HCT116 (cell line): Measurements from ENCODE around the gene ETF1. TPM values are rescaled to one million over a fixed set of nuclear protein-coding genes. Genes with fewer than 3 reads are reported as not detected.
A peak's percentile ranks its signal among the peaks of the same experiment; 100 is the strongest.

ENCODE experiments used
- ATAC-seq: fragments of 200-7000 bp; cut with Tn5 transposase; 2 replicates; pipeline ENCODE4 v1.9.1; 2020; ENCODE audit warnings: mild to moderate bottlenecking, moderate library complexity
- BruUV-seq: library from RNA; stranded (reverse); fragments of 400-500 nt; replicated peaks from 2 replicates; lab custom pipeline; 2021; lab: Mats Ljungman, UMichigan
- CTCF ChIA-PET: fragments of 300-600 bp; sonication (Branson Sonifier 250); formaldehyde crosslinking; loops from one replicate; lab custom pipeline; 2021; ENCODE audit warnings: antibody characterized with exemption; lab: Charles Lee
- POLR2A ChIA-PET: fragments of 300-600, 350-600 bp; sonication (Branson Sonifier 250); formaldehyde crosslinking; loops from one replicate; lab custom pipeline; 2021; ENCODE audit warnings: antibody characterized with exemption; lab: Charles Lee
- RAD21 ChIA-PET, 2 experiments: fragments of 300-600 bp; sonication (Branson Sonifier 250); formaldehyde crosslinking; loops; one replicate each; lab custom pipeline; 2023; ENCODE audit warnings: low total read pairs in 2 of 2; ENCODE audit not compliant: uncharacterized antibody in 2 of 2, unreplicated experiment in 2 of 2, low non-redundant PET in 1 of 2; lab: Charles Lee
- DNase-seq: peaks from one replicate; pipeline ENCODE4 v3.0.0-alpha.2; 2010; ENCODE audit warnings: low read depth, low spot score
- H2AFZ ChIP-seq: fragments of 200-600 bp; shearing (Covaris generic), sonication (generic); 2 replicates; pipeline ENCODE4 v1.6.1; 2017; ENCODE audit warnings: low read depth, mixed run types, mixed read lengths, antibody characterized with exemption, low read length; ENCODE audit not compliant: poor library complexity, severe bottlenecking
- H3K27ac ChIP-seq: 2 replicates; pipeline ENCODE4 v1.5.1; 2012; ENCODE audit warnings: low read depth, low read length
- H3K27me3 ChIP-seq: fragments of 200-600 bp; sonication (generic); 2 replicates; pipeline ENCODE4 v1.6.1; 2016; ENCODE audit warnings: mixed run types, low read length, mixed read lengths; ENCODE audit not compliant: insufficient read depth
- H3K36me3 ChIP-seq, 2 experiments: fragments of 200-500 bp in 1 of 2; fragments of 200-600 bp in 1 of 2; sonication (Bioruptor generic) in 1 of 2; sonication (generic) in 1 of 2; 2 replicates each; pipeline versions ENCODE4 v1.5.1 to v1.6.1; 2014 to 2016; ENCODE audit warnings: low read length in 2 of 2, inconsistent platforms in 1 of 2, mixed read lengths in 1 of 2, mixed run types in 1 of 2; ENCODE audit not compliant: insufficient read depth in 2 of 2, control insufficient read depth in 1 of 2
- H3K4me1 ChIP-seq, 2 experiments: fragments of 200-600 bp in 1 of 2; sonication (generic) in 1 of 2; 2 replicates each; pipeline versions ENCODE4 v1.5.1 to v1.6.1; 2012 to 2017; ENCODE audit warnings: low read length in 2 of 2, inconsistent platforms in 1 of 2, mild to moderate bottlenecking in 1 of 2, mixed read lengths in 1 of 2, mixed run types in 1 of 2, moderate library complexity in 1 of 2; ENCODE audit not compliant: insufficient read depth in 2 of 2, control insufficient read depth in 1 of 2
- H3K4me2 ChIP-seq: fragments of 200-600 bp; sonication (generic); 2 replicates; pipeline ENCODE4 v1.6.1; 2017; ENCODE audit warnings: mixed run types, low read length, mixed read lengths
- H3K4me3 ChIP-seq, 2 experiments: fragments of 200-600 bp in 1 of 2; sonication (generic) in 1 of 2; replicated peaks in 1 of 2; 2 replicates each; pipeline ENCODE4 v1.5.1; 2011 to 2016; ENCODE audit warnings: low read length in 2 of 2, control low read depth in 1 of 2, low read depth in 1 of 2, mild to moderate bottlenecking in 1 of 2, mixed read lengths in 1 of 2, mixed run types in 1 of 2
- H3K79me2 ChIP-seq: fragments of 200-600 bp; sonication (generic); 2 replicates; pipeline ENCODE4 v1.6.1; 2017; ENCODE audit warnings: mild to moderate bottlenecking, mixed run types, low read length, moderate library complexity, mixed read lengths; ENCODE audit not compliant: insufficient read depth
- H3K9ac ChIP-seq: fragments of 200-600 bp; sonication (generic); 2 replicates; pipeline ENCODE4 v1.6.1; 2016; ENCODE audit warnings: low read length, mixed read lengths
- H3K9me2 ChIP-seq: fragments of 200-600 bp; sonication (generic), shearing (Covaris generic); 2 replicates; pipeline ENCODE4 v1.6.1; 2017; ENCODE audit warnings: mixed run types, mild to moderate bottlenecking, moderate library complexity; ENCODE audit not compliant: insufficient read depth
- H3K9me3 ChIP-seq, 2 experiments: fragments of 200-500 bp in 1 of 2; fragments of 200-600 bp in 1 of 2; sonication (Bioruptor generic) in 1 of 2; sonication (generic) in 1 of 2; 2 replicates each; pipeline ENCODE4 v1.6.1; 2014 to 2017; ENCODE audit warnings: low read length in 2 of 2, mixed read lengths in 2 of 2, inconsistent platforms in 1 of 2, low read depth in 1 of 2, mild to moderate bottlenecking in 1 of 2, mixed run types in 1 of 2, moderate library complexity in 1 of 2; ENCODE audit not compliant: control insufficient read depth in 1 of 2, insufficient read depth in 1 of 2
- H4K20me1 ChIP-seq: fragments of 200-600 bp; sonication (generic), shearing (Covaris generic); 2 replicates; pipeline ENCODE4 v1.6.1; 2017; ENCODE audit warnings: mixed run types, mild to moderate bottlenecking, moderate library complexity; ENCODE audit not compliant: insufficient read depth
- CEBPB ChIP-seq: IDR thresholded peaks from 2 replicates; pipeline ENCODE4 v1.6.1; 2012; ENCODE audit warnings: low read depth
- EGR1 ChIP-seq: IDR thresholded peaks from 2 replicates; pipeline ENCODE4 v1.6.1; 2012; ENCODE audit warnings: low read depth
- EZH2phosphoT487 ChIP-seq: fragments of 200-600 bp; IDR thresholded peaks from 2 replicates; pipeline ENCODE4 v1.6.1; 2018; ENCODE audit warnings: antibody characterized with exemption, borderline replicate concordance
- FOSL1 ChIP-seq: IDR thresholded peaks from 2 replicates; pipeline ENCODE4 v1.6.1; 2012; ENCODE audit warnings: low read depth
- POLR2A ChIP-seq: IDR thresholded peaks from 2 replicates; pipeline ENCODE4 v1.7.0; 2011; ENCODE audit warnings: borderline replicate concordance; ENCODE audit not compliant: insufficient read depth, insufficient read length; ENCODE audit errors: extremely low read depth
- POLR2AphosphoS5 ChIP-seq: IDR thresholded peaks from 2 replicates; pipeline ENCODE4 v1.6.1; 2011; ENCODE audit warnings: mild to moderate bottlenecking, low read depth, low read length, moderate library complexity
- SP1 ChIP-seq: IDR thresholded peaks from 2 replicates; pipeline ENCODE4 v1.6.1; 2012; ENCODE audit warnings: low read depth
- SRF ChIP-seq: IDR thresholded peaks from 2 replicates; pipeline ENCODE4 v1.6.1; 2012; ENCODE audit warnings: low read depth
- TCF7L2 ChIP-seq: IDR thresholded peaks from 2 replicates; pipeline ENCODE4 v1.7.0; 2011; ENCODE audit warnings: borderline replicate concordance, inconsistent platforms; ENCODE audit not compliant: insufficient read depth, insufficient read length; ENCODE audit errors: extremely low read depth
- YY1 ChIP-seq: IDR thresholded peaks from 2 replicates; pipeline ENCODE4 v1.6.1; 2011; ENCODE audit warnings: low read length, low read depth, moderate library complexity, mild to moderate bottlenecking; ENCODE audit not compliant: insufficient replicate concordance; ENCODE audit errors: extremely low read depth
- ZNF274 ChIP-seq: fragments of 200-500 bp; sonication (Bioruptor generic); IDR thresholded peaks from 2 replicates; pipeline ENCODE4 v1.6.1; 2014; ENCODE audit warnings: mild to moderate bottlenecking, low read depth, low read length, inconsistent platforms
- intact Hi-C: fragments of 100-400 bp; cut with micrococcal nuclease; formaldehyde crosslinking; loops from 2 replicates; pipeline ENCODE4 v1.10.0; 2022
- total RNA-seq: library from RNA; stranded (reverse); gene quantifications from one replicate; pipeline ENCODE4 v1.2.1, GENCODE V29; 2021; ENCODE audit not compliant: unreplicated experiment
- TF ChIP-seq, protein P1 (sequence below): IDR thresholded peaks from 2 replicates; pipeline ENCODE4 v1.6.1; 2012
- TF ChIP-seq, protein P2 (sequence below): IDR thresholded peaks from 2 replicates; pipeline ENCODE4 v1.6.1; 2012
- TF ChIP-seq, protein P3 (sequence below), 3 experiments: fragments of 200-600 bp in 1 of 3; sonication (generic) in 1 of 3; IDR thresholded peaks in 2 of 3; conservative IDR thresholded peaks in 1 of 3; 2 replicates each; pipeline ENCODE4 v1.5.1; 2012 to 2017; ENCODE audit warnings: low read depth in 2 of 3, low read length in 2 of 3, antibody characterized with exemption in 1 of 3, borderline replicate concordance in 1 of 3, control low read depth in 1 of 3, mild to moderate bottlenecking in 1 of 3, mixed read lengths in 1 of 3, mixed run types in 1 of 3, moderate library complexity in 1 of 3; ENCODE audit not compliant: insufficient read depth in 1 of 3

Gene ETF1
- total RNA-seq, 1 experiment from 2014 or later: 178 TPM

GRCh38 chr5:138464008-138464387 is 79.0 kb downstream of the ETF1 start:
- no peak for TF ChIP-seq EGR1
- TF ChIP-seq SP1: no peak
- TF ChIP-seq EZH2phosphoT487: no peak
- no peak for TF ChIP-seq ZNF274
- TF ChIP-seq, protein P1, sequence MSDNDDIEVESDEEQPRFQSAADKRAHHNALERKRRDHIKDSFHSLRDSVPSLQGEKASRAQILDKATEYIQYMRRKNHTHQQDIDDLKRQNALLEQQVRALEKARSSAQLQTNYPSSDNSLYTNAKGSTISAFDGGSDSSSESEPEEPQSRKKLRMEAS: no peak
- peak; percentile 7 for TF ChIP-seq YY1
- TF ChIP-seq CEBPB: no peak
- peak; percentile 33 for TF ChIP-seq POLR2A
- TF ChIP-seq, protein P2, sequence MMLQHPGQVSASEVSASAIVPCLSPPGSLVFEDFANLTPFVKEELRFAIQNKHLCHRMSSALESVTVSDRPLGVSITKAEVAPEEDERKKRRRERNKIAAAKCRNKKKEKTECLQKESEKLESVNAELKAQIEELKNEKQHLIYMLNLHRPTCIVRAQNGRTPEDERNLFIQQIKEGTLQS: no peak
- TF ChIP-seq, protein P3, sequence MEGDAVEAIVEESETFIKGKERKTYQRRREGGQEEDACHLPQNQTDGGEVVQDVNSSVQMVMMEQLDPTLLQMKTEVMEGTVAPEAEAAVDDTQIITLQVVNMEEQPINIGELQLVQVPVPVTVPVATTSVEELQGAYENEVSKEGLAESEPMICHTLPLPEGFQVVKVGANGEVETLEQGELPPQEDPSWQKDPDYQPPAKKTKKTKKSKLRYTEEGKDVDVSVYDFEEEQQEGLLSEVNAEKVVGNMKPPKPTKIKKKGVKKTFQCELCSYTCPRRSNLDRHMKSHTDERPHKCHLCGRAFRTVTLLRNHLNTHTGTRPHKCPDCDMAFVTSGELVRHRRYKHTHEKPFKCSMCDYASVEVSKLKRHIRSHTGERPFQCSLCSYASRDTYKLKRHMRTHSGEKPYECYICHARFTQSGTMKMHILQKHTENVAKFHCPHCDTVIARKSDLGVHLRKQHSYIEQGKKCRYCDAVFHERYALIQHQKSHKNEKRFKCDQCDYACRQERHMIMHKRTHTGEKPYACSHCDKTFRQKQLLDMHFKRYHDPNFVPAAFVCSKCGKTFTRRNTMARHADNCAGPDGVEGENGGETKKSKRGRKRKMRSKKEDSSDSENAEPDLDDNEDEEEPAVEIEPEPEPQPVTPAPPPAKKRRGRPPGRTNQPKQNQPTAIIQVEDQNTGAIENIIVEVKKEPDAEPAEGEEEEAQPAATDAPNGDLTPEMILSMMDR (IDR thresholded peaks at IDR 0.05 in 2 of 3, conservative IDR thresholded peaks at IDR 0.05 in 1 of 3; ENCODE audit: borderline replicate concordance in 1 of 3, insufficient read depth in 1 of 3, low read depth in 2 of 3, low read length in 2 of 3): peak in 2 of 3 experiments; percentile 77 to 83; a peak in 4 of 6 replicates
- no peak for TF ChIP-seq FOSL1
- TF ChIP-seq POLR2AphosphoS5: peak; percentile 77
- TF ChIP-seq SRF: no peak
- TF ChIP-seq TCF7L2: no peak
- peaks cover 4 to 22% of the 10 kb centered on the region in 2 experiments for H3K36me3 ChIP-seq
- H3K9ac ChIP-seq: peak overlapping the region; percentile 93
- DNase-seq (peak; percentile 81), ATAC-seq (peak; percentile 52)
- peaks cover 31% of the 10 kb centered on the region for H3K79me2 ChIP-seq
- H3K9me3 ChIP-seq: no peaks in the 10 kb centered on the region
- ChIA-PET RAD21 (interaction anchor here in 1 of 2 experiments (1.1 kb wide), 1 partner anchor 71 kb away, joined by 3 read pairs; no protein-coding TSS in a partner anchor), POLR2A (interaction anchor here (1.0 to 3.1 kb wide), 3 partner anchors 9 to 111 kb away, joined by 3 to 16 read pairs (median 4); no protein-coding TSS in a partner anchor), CTCF (interaction anchor here (1.0 to 3.4 kb wide), 4 partner anchors 9 to 53 kb away, joined by 3 to 48 read pairs (median 8); no protein-coding TSS in a partner anchor)
- H2AFZ ChIP-seq: no peak overlapping the region
- peak overlapping the region; percentile 53 to 82 for H3K4me3 ChIP-seq
- intact Hi-C loops: no loop called here
- BruUV-seq: no TSS peak
- no peaks in the 10 kb centered on the region; the same call in 1 of the 2 replicates for H4K20me1 ChIP-seq
- no peaks in the 10 kb centered on the region for H3K27me3 ChIP-seq
- H3K4me1 ChIP-seq: peaks cover 0 to 40% of the 10 kb centered on the region in 2 experiments; a peak in 3 of 4 replicates
- H3K4me2 ChIP-seq: peak overlapping the region; percentile 100
- peak overlapping the region; percentile 88 for H3K27ac ChIP-seq
- H3K9me2 ChIP-seq: no peaks in the 10 kb centered on the region
